ENCODE data around the gene PSMA7.

DNA sequence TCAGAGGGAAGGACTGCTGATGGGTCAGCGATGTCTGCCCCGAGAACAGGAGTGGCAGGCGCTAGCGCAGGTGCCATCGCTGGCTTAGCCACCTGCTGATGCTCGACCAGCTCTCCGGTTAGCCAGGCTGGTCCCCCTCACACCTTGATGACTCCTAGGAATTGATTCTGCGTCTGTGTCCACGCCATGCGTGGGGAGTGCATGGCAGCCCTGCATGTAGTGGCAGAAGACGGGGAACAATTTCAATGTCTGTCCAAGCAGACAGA is 7.0 kb upstream of the PSMA7 start:
- no peak for TF ChIP-seq POLR2A (IDR thresholded peaks at IDR 0.05)
- TF ChIP-seq, protein P1, sequence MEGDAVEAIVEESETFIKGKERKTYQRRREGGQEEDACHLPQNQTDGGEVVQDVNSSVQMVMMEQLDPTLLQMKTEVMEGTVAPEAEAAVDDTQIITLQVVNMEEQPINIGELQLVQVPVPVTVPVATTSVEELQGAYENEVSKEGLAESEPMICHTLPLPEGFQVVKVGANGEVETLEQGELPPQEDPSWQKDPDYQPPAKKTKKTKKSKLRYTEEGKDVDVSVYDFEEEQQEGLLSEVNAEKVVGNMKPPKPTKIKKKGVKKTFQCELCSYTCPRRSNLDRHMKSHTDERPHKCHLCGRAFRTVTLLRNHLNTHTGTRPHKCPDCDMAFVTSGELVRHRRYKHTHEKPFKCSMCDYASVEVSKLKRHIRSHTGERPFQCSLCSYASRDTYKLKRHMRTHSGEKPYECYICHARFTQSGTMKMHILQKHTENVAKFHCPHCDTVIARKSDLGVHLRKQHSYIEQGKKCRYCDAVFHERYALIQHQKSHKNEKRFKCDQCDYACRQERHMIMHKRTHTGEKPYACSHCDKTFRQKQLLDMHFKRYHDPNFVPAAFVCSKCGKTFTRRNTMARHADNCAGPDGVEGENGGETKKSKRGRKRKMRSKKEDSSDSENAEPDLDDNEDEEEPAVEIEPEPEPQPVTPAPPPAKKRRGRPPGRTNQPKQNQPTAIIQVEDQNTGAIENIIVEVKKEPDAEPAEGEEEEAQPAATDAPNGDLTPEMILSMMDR (IDR thresholded peaks at IDR 0.05 in 4 of 5, conservative IDR thresholded peaks at IDR 0.05 in 1 of 5) = no peak

Data from gastrocnemius medialis (tissue), 4 donors.